Stimulated activated CD8-positive, alpha-beta memory T cell treated with anti-CD3 and anti-CD28 coated beads, Interleukin-7, amount 100 ng/mL, for 1 hour (primary cell): ENCODE data around the gene CNDP1.
A peak's percentile ranks its signal among the peaks of the same experiment; 100 is the strongest.
"Not testable (repeated sequence)": the region's sequence is repeated elsewhere in the genome, so short reads cannot be mapped to it uniquely, and the experiment has no call there.

ENCODE experiments used
- DNase-seq, 2 donors: peaks; one replicate each; pipeline ENCODE4 v3.0.0-alpha.2; 2020; ENCODE audit warnings: low read depth in 2 of 2

CNDP1 gene

GRCh38 chr18:74534150-74534969 is at the start of gene CNDP1:
Gene CNDP1 (plus strand): TSS chr18:74534500. CDS start chr18:74534668, 168 bp downstream.
- DNase-seq, result no peak

- DNase-seq, result no peak
These were observed 48.0 kb upstream of the CNDP1 start for GRCh38 chr18:74486119-74486849.

- no peak for DNase-seq
These were observed 45.9 kb upstream of the CNDP1 start for GRCh38 chr18:74488354-74488753.

- DNase-seq, result no peak
These were observed 45.4 kb upstream of the CNDP1 start for GRCh38 chr18:74488864-74489263.

- DNase-seq, result no peak
These were observed 44.6 kb upstream of the CNDP1 start for GRCh38 chr18:74489676-74490075.

- no peak for DNase-seq
These were observed 42.0 kb upstream of the CNDP1 start for GRCh38 chr18:74492259-74492658.

- DNase-seq, result peak; percentile 29 to 32
These were observed 40.6 kb upstream of the CNDP1 start for GRCh38 chr18:74493689-74494088.

- no peak for DNase-seq
These were observed 39.8 kb upstream of the CNDP1 start for GRCh38 chr18:74494514-74494913.

- peak; percentile 97 to 98 for DNase-seq
These were observed 38.5 kb upstream of the CNDP1 start, which contains the start of gene CNDP2 for GRCh38 chr18:74495581-74496507. Gene CNDP2 (plus strand): TSS chr18:74496363. CDS start chr18:74499974, 3,611 bp downstream.

- no peak for DNase-seq
These were observed 37.6 kb upstream of the CNDP1 start for GRCh38 chr18:74496508-74497323.

- no peak for DNase-seq
These were observed 37.0 kb upstream of the CNDP1 start for GRCh38 chr18:74497324-74497676.

- DNase-seq, result no peak
These were observed 36.5 kb upstream of the CNDP1 start for GRCh38 chr18:74497778-74498177.

- DNase-seq, result peak; percentile 46 to 62
These were observed 35.3 kb upstream of the CNDP1 start for GRCh38 chr18:74498712-74499627.

- peak in 1 of 2 donors; percentile 16 for DNase-seq
These were observed 34.7 kb upstream of the CNDP1 start for GRCh38 chr18:74499633-74500032.

- no peak for DNase-seq
These were observed 33.9 kb upstream of the CNDP1 start for GRCh38 chr18:74500372-74500771.

- not testable (repeated sequence) for DNase-seq
These were observed 33.5 kb upstream of the CNDP1 start for GRCh38 chr18:74500774-74501173.

GRCh38 chr18:74501386-74501785 is 32.9 kb upstream of the CNDP1 start:
- no peak for DNase-seq

- no peak for DNase-seq
These were observed 31.2 kb upstream of the CNDP1 start for GRCh38 chr18:74503137-74503536.

- no peak for DNase-seq
These were observed 28.5 kb upstream of the CNDP1 start for GRCh38 chr18:74505776-74506175.
